Measurements from ENCODE around the gene PSMG4.

DNA sequence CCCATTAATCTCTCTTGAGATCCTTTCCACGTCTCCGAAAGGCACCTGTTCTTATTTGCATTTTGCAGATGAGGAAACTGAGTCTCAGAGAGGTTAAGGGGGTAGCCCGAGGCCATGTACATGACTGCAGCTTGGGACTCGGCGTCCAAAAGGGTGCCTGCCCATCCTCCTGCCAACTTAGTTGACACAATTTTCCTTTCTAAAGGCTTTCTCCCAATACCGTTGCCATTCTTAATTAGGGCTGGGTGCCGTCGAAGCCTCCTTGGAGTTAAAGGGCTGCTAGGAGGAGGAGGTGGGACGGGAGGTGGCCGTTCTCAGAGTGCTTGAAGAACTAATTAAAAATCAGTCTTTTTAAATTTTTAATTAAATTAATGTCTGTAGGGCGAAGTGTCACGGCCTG is 546 bp upstream of the PSMG4 start:
- TF ChIP-seq, protein P1, sequence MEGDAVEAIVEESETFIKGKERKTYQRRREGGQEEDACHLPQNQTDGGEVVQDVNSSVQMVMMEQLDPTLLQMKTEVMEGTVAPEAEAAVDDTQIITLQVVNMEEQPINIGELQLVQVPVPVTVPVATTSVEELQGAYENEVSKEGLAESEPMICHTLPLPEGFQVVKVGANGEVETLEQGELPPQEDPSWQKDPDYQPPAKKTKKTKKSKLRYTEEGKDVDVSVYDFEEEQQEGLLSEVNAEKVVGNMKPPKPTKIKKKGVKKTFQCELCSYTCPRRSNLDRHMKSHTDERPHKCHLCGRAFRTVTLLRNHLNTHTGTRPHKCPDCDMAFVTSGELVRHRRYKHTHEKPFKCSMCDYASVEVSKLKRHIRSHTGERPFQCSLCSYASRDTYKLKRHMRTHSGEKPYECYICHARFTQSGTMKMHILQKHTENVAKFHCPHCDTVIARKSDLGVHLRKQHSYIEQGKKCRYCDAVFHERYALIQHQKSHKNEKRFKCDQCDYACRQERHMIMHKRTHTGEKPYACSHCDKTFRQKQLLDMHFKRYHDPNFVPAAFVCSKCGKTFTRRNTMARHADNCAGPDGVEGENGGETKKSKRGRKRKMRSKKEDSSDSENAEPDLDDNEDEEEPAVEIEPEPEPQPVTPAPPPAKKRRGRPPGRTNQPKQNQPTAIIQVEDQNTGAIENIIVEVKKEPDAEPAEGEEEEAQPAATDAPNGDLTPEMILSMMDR (IDR thresholded peaks at IDR 0.05 in 2 of 3, conservative IDR thresholded peaks at IDR 0.05 in 1 of 3; ENCODE audit: control insufficient read depth in 2 of 3, extremely low read depth in 1 of 3, insufficient read depth in 1 of 3, low read depth in 3 of 3, low read length in 3 of 3), result no peak
- no peak for TF ChIP-seq PAX8 (IDR thresholded peaks at IDR 0.05)
- no peak for TF ChIP-seq POLR2AphosphoS2 (IDR thresholded peaks at IDR 0.05; ENCODE audit: low read depth, low read length)
- TF ChIP-seq EP300 (IDR thresholded peaks at IDR 0.05; ENCODE audit: borderline replicate concordance in 1 of 2, control insufficient read depth in 1 of 2, low read depth in 2 of 2, low read length in 2 of 2), result no peak

Measured in GM12878 (cell line).